Keratinocyte (primary cell): ENCODE measurements around the gene ATP5F1E. TPM values are rescaled to one million over a fixed set of nuclear protein-coding genes. Genes with fewer than 3 reads are reported as not detected.

Experiments used
- DNase-seq: peaks from one replicate; pipeline ENCODE4 v3.0.0-alpha.2; 2011; ENCODE audit warnings: low read depth, missing footprints, low spot score
- FAIRE-seq: peaks from 2 replicates; lab custom pipeline; 2011; peaks lifted over from hg19 to GRCh38; lab: Jason Lieb, UNC
- H2AFZ ChIP-seq: 2 replicates; pipeline ENCODE4 v1.6.0; 2012; ENCODE audit warnings: low read length, control low read depth, inconsistent platforms; ENCODE audit not compliant: control insufficient read depth
- H3K27ac ChIP-seq: 2 replicates; pipeline ENCODE4 v1.5.1; 2011; ENCODE audit warnings: low read length; ENCODE audit not compliant: control insufficient read depth, insufficient read depth
- H3K27me3 ChIP-seq: 3 replicates; pipeline ENCODE4 v1.6.0; 2011; ENCODE audit warnings: low read length; ENCODE audit not compliant: control insufficient read depth, insufficient read depth; ENCODE audit errors: extremely low read depth
- H3K36me3 ChIP-seq, 2 experiments: 2 replicates in 1 of 2; 3 replicates in 1 of 2; pipeline ENCODE4 v1.5.1; 2011; ENCODE audit warnings: low read length in 2 of 2, mild to moderate bottlenecking in 1 of 2; ENCODE audit not compliant: control insufficient read depth in 2 of 2, insufficient read depth in 2 of 2; ENCODE audit errors: extremely low read depth in 1 of 2
- H3K4me1 ChIP-seq: 3 replicates; pipeline ENCODE4 v1.5.1; 2011; ENCODE audit warnings: low read length; ENCODE audit not compliant: control insufficient read depth, insufficient read depth; ENCODE audit errors: extremely low read depth
- H3K4me2 ChIP-seq: 3 replicates; pipeline ENCODE4 v1.6.0; 2011; ENCODE audit warnings: low read depth, low read length; ENCODE audit not compliant: control insufficient read depth, insufficient read depth; ENCODE audit errors: extremely low read depth
- H3K4me3 ChIP-seq, 3 experiments: fragments of 200-600 bp in 1 of 3; sonication (generic) in 1 of 3; 2 replicates in 2 of 3; 3 replicates in 1 of 3; pipeline ENCODE4 v1.5.1; 2011 to 2016; ENCODE audit warnings: low read length in 3 of 3, mild to moderate bottlenecking in 3 of 3, control low read depth in 2 of 3, inconsistent platforms in 1 of 3, low read depth in 1 of 3, mixed read lengths in 1 of 3, mixed run types in 1 of 3, moderate library complexity in 1 of 3; ENCODE audit not compliant: control insufficient read depth in 2 of 3, insufficient read depth in 2 of 3; ENCODE audit errors: extremely low read depth in 1 of 3
- H3K79me2 ChIP-seq: 2 replicates; pipeline ENCODE4 v1.6.0; 2012; ENCODE audit warnings: low read length; ENCODE audit not compliant: control insufficient read depth, insufficient read depth
- H3K9ac ChIP-seq: 3 replicates; pipeline ENCODE4 v1.6.0; 2011; ENCODE audit warnings: low read length; ENCODE audit not compliant: control insufficient read depth, insufficient read depth; ENCODE audit errors: extremely low read depth
- H3K9me1 ChIP-seq: 3 replicates; pipeline ENCODE4 v1.6.0; 2011; ENCODE audit warnings: low read length; ENCODE audit not compliant: control insufficient read depth, insufficient read depth; ENCODE audit errors: extremely low read depth
- H3K9me3 ChIP-seq: 2 replicates; pipeline ENCODE4 v1.5.1; 2012; ENCODE audit warnings: low read depth, low read length; ENCODE audit not compliant: control insufficient read depth
- H4K20me1 ChIP-seq: 3 replicates; pipeline ENCODE4 v1.6.0; 2011; ENCODE audit warnings: low read length; ENCODE audit not compliant: control insufficient read depth, insufficient read depth; ENCODE audit errors: extremely low read depth
- EZH2 ChIP-seq: IDR thresholded peaks from one replicate; pipeline ENCODE4 v1.6.1; 2012; ENCODE audit warnings: inconsistent platforms, mild to moderate bottlenecking, low read length, moderate library complexity
- dilution Hi-C: fragments of 300-500 bp; cut with MboI; formaldehyde crosslinking; loops from one replicate; pipeline ENCODE4 v1.7.0; 2020; ENCODE audit warnings: low sequenced_read_pairs; ENCODE audit not compliant: extremely low pct_ligation_motif_present
- polyA plus RNA-seq, 5 experiments: library from polyadenylated mRNA; depleted of rRNA in 3 of 5; stranded (reverse) in 3 of 5; stranded (forward) in 1 of 5; unstranded in 1 of 5; fragments of >200 nt; gene quantifications; 1 replicate in 1 of 5; 2 replicates in 3 of 5; 3 replicates in 1 of 5; pipeline versions ENCODE4 v1.2.1 to v1.2.3, GENCODE V29; 2011 to 2012; ENCODE audit warnings: missing spikeins in 2 of 5, low read depth in 1 of 5, low replicate concordance in 1 of 5
- TF ChIP-seq, protein P1 (sequence below), 3 experiments: IDR thresholded peaks in 1 of 3; conservative IDR thresholded peaks in 1 of 3; optimal IDR thresholded peaks in 1 of 3; 2 replicates in 2 of 3; 3 replicates in 1 of 3; pipeline versions ENCODE3 to v1.5.1; 2011; ENCODE audit warnings: low read length in 3 of 3, mild to moderate bottlenecking in 3 of 3, moderate library complexity in 2 of 3, control low read depth in 1 of 3, inconsistent platforms in 1 of 3; ENCODE audit not compliant: insufficient read depth in 2 of 3; ENCODE audit errors: extremely low read depth in 1 of 3

The ATP5F1E gene
- polyA plus RNA-seq, 1 donor (not counting 4 experiments of a cell fraction or from before 2014, with no cell fraction given) = 99.7 TPM

GRCh38 chr20:59030911-59031563, 1.1 kb downstream of the ATP5F1E start:
- H3K79me2 ChIP-seq = peaks cover 64% of the 10 kb centered on the region
- TF ChIP-seq, protein P1, sequence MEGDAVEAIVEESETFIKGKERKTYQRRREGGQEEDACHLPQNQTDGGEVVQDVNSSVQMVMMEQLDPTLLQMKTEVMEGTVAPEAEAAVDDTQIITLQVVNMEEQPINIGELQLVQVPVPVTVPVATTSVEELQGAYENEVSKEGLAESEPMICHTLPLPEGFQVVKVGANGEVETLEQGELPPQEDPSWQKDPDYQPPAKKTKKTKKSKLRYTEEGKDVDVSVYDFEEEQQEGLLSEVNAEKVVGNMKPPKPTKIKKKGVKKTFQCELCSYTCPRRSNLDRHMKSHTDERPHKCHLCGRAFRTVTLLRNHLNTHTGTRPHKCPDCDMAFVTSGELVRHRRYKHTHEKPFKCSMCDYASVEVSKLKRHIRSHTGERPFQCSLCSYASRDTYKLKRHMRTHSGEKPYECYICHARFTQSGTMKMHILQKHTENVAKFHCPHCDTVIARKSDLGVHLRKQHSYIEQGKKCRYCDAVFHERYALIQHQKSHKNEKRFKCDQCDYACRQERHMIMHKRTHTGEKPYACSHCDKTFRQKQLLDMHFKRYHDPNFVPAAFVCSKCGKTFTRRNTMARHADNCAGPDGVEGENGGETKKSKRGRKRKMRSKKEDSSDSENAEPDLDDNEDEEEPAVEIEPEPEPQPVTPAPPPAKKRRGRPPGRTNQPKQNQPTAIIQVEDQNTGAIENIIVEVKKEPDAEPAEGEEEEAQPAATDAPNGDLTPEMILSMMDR (optimal IDR thresholded peaks at IDR 0.05 in 1 of 3, IDR thresholded peaks at IDR 0.05 in 1 of 3, conservative IDR thresholded peaks at IDR 0.05 in 1 of 3; ENCODE audit: extremely low read depth in 1 of 3, insufficient read depth in 2 of 3, low read length in 3 of 3) = no peak
- TF ChIP-seq EZH2 = no peak
- peaks cover 17 to 31% of the 10 kb centered on the region in 2 experiments for H3K36me3 ChIP-seq
- dilution Hi-C loops = no loop called here
- H3K9me1 ChIP-seq = no peaks in the 10 kb centered on the region
- DNase-seq (no peak), FAIRE-seq (no peak)
- no peaks in the 10 kb centered on the region for H3K9me3 ChIP-seq
- H3K9ac ChIP-seq = peak overlapping the region; percentile 81
- H3K4me2 ChIP-seq = peak overlapping the region; percentile 88
- H3K4me3 ChIP-seq = peak overlapping the region; percentile 69 to 93 (median 71)
- H3K4me1 ChIP-seq = peaks cover 31% of the 10 kb centered on the region
- H3K27me3 ChIP-seq = no peaks in the 10 kb centered on the region
- H2AFZ ChIP-seq = no peak overlapping the region
- peak overlapping the region; percentile 72 for H3K27ac ChIP-seq
- peaks cover 3% of the 10 kb centered on the region for H4K20me1 ChIP-seq

DNA sequence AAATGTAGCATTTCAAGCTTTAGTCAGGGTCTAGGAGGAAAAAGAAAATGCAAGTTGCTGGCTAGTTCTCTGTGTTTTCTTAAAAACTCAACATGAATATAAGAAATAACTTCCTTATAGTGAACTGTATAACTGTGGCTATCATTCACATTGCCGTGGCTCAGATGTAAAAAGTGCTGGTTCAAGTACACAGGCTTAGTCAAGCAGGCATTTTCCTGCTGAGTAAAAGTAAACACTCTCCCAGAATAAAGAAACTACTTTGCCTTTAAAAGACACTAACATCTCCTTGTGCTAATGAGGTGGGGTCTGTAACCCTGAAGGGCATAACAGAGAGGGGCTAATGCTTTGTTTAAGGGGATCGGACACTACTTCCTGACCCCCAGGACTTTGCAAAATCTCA, 3.3 kb downstream of the ATP5F1E start:
- peaks cover 3% of the 10 kb centered on the region for H4K20me1 ChIP-seq

More for the DNA sequence above, 3.3 kb downstream of the ATP5F1E start:
- TF ChIP-seq, protein P1 (optimal IDR thresholded peaks at IDR 0.05 in 1 of 3, IDR thresholded peaks at IDR 0.05 in 1 of 3, conservative IDR thresholded peaks at IDR 0.05 in 1 of 3; ENCODE audit: extremely low read depth in 1 of 3, insufficient read depth in 2 of 3, low read length in 3 of 3) = no peak
- TF ChIP-seq EZH2 = no peak
- H3K4me1 ChIP-seq = peaks cover 31% of the 10 kb centered on the region
- no peak overlapping the region for H3K27ac ChIP-seq
- no peak for FAIRE-seq
- H3K9me3 ChIP-seq = no peaks in the 10 kb centered on the region
- no peak overlapping the region for H2AFZ ChIP-seq
- peak overlapping the region; percentile 57 for H3K4me2 ChIP-seq
- peak overlapping the region; percentile 6 for H3K9ac ChIP-seq
- H3K4me3 ChIP-seq = peak overlapping the region in 1 of 3 experiments; percentile 10
- H3K36me3 ChIP-seq = peaks cover 20 to 42% of the 10 kb centered on the region in 2 experiments
- DNase-seq = no peak
- H3K79me2 ChIP-seq = peaks cover 70% of the 10 kb centered on the region
- no peaks in the 10 kb centered on the region for H3K27me3 ChIP-seq
- no peaks in the 10 kb centered on the region for H3K9me1 ChIP-seq
- dilution Hi-C loops = no loop called here
